GM12875 (cell line): Measurements from ENCODE around the gene LARGE1.

Experiments
- H3K4me3 ChIP-seq: one replicate; pipeline ENCODE4 v1.5.1; 2011; ENCODE audit warnings: low read depth, low read length, control low read depth
- TF ChIP-seq, protein P1 (sequence below): IDR thresholded peaks from 2 replicates; pipeline ENCODE4 v1.5.1; 2011; ENCODE audit warnings: low read depth, mild to moderate bottlenecking, control low read depth, inconsistent platforms, low read length, moderate library complexity, borderline replicate concordance; ENCODE audit not compliant: insufficient read depth

The LARGE1 gene

DNA sequence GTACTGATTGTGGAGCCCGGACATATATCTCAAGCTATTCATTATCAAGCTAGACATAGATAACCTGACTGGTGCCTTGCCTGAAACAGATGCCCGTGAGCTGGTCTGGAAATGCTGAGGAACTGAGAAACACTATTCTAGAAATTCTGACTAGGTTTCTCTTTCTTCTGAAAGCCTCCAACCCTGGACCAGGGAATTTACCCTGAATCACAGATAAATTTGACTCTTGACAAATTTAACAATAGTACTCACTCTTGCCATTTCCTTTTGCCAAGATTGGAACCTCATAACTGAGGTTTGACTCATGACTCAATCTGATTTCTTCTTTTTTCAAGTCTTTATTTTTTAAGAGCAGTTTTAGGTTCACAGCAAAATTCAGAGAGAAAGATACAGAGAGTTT lies 672.5 kb downstream of the LARGE1 start:
- TF ChIP-seq, protein P1, sequence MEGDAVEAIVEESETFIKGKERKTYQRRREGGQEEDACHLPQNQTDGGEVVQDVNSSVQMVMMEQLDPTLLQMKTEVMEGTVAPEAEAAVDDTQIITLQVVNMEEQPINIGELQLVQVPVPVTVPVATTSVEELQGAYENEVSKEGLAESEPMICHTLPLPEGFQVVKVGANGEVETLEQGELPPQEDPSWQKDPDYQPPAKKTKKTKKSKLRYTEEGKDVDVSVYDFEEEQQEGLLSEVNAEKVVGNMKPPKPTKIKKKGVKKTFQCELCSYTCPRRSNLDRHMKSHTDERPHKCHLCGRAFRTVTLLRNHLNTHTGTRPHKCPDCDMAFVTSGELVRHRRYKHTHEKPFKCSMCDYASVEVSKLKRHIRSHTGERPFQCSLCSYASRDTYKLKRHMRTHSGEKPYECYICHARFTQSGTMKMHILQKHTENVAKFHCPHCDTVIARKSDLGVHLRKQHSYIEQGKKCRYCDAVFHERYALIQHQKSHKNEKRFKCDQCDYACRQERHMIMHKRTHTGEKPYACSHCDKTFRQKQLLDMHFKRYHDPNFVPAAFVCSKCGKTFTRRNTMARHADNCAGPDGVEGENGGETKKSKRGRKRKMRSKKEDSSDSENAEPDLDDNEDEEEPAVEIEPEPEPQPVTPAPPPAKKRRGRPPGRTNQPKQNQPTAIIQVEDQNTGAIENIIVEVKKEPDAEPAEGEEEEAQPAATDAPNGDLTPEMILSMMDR: no peak
- H3K4me3 ChIP-seq: no peak overlapping the region

DNA sequence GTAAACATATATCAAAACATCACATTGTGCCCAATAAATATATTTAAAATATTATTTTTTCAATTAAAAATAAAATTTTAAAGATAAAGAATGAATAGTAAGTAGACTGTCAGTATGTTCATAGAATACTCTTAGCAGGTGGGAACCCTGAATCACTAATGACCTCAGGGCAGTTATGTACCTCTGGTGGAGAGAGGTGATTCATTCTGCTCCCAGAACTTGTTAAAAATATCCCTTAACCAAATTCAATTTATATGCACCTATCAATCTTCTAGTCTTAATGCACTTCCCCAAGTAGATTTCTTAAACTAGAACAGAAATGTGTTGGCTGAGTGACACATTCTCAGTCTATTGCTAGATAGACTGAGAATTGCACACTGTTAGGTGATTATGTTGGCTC lies 678.2 kb downstream of the LARGE1 start:
- TF ChIP-seq, protein P1: no peak
- H3K4me3 ChIP-seq: no peak overlapping the region

DNA sequence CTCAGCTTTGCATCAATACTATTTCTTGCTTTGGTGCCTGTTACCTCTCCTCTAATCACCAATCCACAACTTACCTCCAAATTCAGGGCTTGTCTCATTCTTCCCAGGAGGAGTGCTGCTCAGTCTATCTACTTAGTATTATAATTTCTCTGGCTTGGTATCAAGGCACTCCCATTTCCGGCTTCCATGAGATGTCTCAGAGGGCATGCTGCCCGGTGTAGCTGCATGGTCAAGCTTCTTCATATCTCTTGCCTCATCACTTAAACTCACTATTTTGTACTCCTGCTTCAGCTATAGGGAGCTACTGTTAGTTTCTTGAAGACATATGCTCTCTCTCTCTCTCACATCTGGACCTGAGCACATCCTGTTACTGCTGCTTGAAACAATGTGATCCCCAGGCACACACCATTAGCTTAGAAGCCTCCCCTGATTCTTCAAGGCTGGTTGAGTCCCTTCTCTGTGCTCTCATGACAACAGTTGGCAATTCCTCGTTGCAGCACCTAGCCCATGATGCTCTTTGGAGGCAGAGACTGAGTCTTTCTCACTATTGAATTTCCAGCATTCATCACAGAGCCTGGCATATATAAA lies 679.3 kb downstream of the LARGE1 start:
- H3K4me3 ChIP-seq: no peak overlapping the region
- TF ChIP-seq, protein P1: no peak

DNA sequence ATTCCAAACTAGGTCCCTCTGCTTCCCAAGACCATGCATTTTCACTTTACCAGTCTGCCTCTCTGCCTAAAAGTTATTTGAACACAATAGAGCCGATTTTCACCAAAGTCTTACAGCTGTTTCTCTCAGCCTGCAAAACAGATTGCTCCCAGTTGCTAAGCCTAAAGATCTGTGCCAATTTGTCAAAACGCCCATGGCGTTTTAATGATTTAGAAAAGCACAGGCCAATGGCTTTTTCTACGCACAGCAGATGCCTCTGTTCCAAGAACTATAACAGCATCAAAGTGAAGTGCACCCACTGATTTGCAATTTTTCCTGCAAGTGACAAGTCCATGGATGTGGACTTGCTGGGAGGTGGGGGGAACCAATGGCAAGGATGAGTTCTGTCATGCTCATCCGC lies 688.2 kb downstream of the LARGE1 start:
- TF ChIP-seq, protein P1: no peak
- H3K4me3 ChIP-seq: no peak overlapping the region

DNA sequence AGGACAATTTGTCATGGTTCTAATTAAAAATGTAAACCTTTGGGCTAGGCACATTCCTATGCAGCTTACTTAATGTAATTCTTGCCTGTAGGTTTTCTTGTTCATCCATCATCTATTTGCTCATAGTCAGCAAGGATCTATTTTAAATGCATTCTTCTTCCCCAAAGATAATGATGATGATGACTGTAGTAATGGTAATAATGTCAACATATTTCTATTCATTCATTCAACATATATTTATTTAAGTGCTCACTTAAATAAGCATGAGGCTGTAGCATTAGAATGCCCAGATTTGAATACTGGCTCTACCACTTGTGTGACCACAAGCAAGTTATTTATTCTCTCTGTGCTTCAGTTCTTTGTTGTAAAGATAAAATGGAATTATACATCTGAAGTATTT lies 692.5 kb downstream of the LARGE1 start:
- TF ChIP-seq, protein P1: no peak
- no peak overlapping the region for H3K4me3 ChIP-seq

DNA sequence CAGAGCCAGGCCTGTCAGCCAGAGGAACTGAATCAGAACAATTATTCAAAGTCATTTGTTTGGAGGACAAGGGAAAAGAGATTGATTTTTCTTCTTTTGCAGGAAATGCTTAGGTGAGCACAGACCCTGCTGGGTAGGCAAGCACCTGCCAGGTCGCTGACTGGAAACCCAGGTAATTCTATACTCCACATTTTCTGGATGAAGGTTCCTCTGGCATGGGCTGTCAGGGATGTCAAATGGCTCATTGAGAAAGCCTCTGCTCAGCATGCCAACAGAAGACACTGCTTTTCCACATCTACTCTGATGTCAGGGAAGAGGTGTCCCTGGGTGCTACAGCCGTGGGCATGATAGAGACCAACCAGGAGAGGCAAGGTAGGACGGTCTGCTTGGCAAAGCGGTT lies 695.4 kb downstream of the LARGE1 start:
- no peak overlapping the region for H3K4me3 ChIP-seq
- TF ChIP-seq, protein P1: no peak
